Esophagus muscularis mucosa (tissue), 4 donors: ENCODE measurements around the gene TMEM8B. TPM values are rescaled to one million over a fixed set of nuclear protein-coding genes. Genes with fewer than 3 reads are reported as not detected.
A peak's percentile ranks its signal among the peaks of the same experiment; 100 is the strongest.

Experiments used
- DNase-seq: peaks from one replicate; pipeline ENCODE4 v3.0.0-alpha.2; 2017; ENCODE audit errors: extremely low spot score
- H3K27ac ChIP-seq, 4 donors: fragments of 200-600 bp; sonication (generic); replicated peaks in 1 of 4; 1 replicate in 3 of 4; 2 replicates in 1 of 4; pipeline ENCODE4 v1.5.1; 2016 to 2019; ENCODE audit warnings: mild to moderate bottlenecking in 1 of 4
- H3K27me3 ChIP-seq, 4 donors: fragments of 200-600 bp; sonication (generic); one replicate each; pipeline versions ENCODE4 v1.5.1 to v1.6.0; 2016 to 2019
- H3K36me3 ChIP-seq, 4 donors: fragments of 200-600 bp; sonication (generic); one replicate each; pipeline ENCODE4 v1.5.1; 2016 to 2019
- H3K4me1 ChIP-seq, 4 donors: fragments of 200-600 bp; sonication (generic); one replicate each; pipeline ENCODE4 v1.5.1; 2016 to 2019
- H3K4me3 ChIP-seq, 4 donors: fragments of 200-600 bp; sonication (generic); 1 replicate in 2 of 4; 2 replicates in 2 of 4; pipeline ENCODE4 v1.5.1; 2016 to 2019; ENCODE audit warnings: mild to moderate bottlenecking in 4 of 4, moderate library complexity in 1 of 4
- H3K9me3 ChIP-seq, 4 donors: fragments of 200-600 bp; sonication (generic); 1 replicate in 3 of 4; 2 replicates in 1 of 4; pipeline ENCODE4 v1.5.1; 2016 to 2019
- EP300 ChIP-seq: sonication (generic); formaldehyde crosslinking; IDR thresholded peaks from one replicate; pipeline ENCODE4 v1.6.1; 2017; ENCODE audit warnings: antibody characterized with exemption
- POLR2A ChIP-seq: fragments of 450-650 bp; IDR thresholded peaks from one replicate; pipeline ENCODE4 v1.6.1; 2017; ENCODE audit warnings: antibody characterized with exemption, moderate library complexity, mild to moderate bottlenecking, low read depth
- POLR2AphosphoS5 ChIP-seq, 2 donors: sonication (generic); formaldehyde crosslinking; IDR thresholded peaks; one replicate each; pipeline ENCODE4 v1.6.1; 2017; ENCODE audit warnings: antibody characterized with exemption in 2 of 2
- WGBS: methylation state at CpG from one replicate; pipeline ENCODE4 v1.1.5; 2018; 5-methylcytosine and 5-hydroxymethylcytosine counted together
- intact Hi-C: fragments of 100-400 bp; cut with DNase I; formaldehyde crosslinking; loops from one replicate; pipeline ENCODE4 v1.15.1; 2023
- total RNA-seq, 4 donors: library from RNA; depleted of rRNA; stranded (reverse); fragments of >200 nt; gene quantifications; one replicate each; pipeline versions ENCODE4 v1.1.0 to v1.2.1, GENCODE V29; 2016
- TF ChIP-seq, protein P1 (sequence below), 3 experiments: fragments of 200-600 bp in 2 of 3; fragments of 450-650 bp in 1 of 3; sonication (generic) in 2 of 3; IDR thresholded peaks; one replicate each; pipeline ENCODE4 v1.5.1; 2017 to 2019; ENCODE audit warnings: antibody characterized with exemption in 3 of 3, mild to moderate bottlenecking in 2 of 3, moderate library complexity in 1 of 3

TMEM8B gene
- total RNA-seq, 4 donors from 2014 or later: 10.0 to 27.0 (median 20.3) TPM

DNA sequence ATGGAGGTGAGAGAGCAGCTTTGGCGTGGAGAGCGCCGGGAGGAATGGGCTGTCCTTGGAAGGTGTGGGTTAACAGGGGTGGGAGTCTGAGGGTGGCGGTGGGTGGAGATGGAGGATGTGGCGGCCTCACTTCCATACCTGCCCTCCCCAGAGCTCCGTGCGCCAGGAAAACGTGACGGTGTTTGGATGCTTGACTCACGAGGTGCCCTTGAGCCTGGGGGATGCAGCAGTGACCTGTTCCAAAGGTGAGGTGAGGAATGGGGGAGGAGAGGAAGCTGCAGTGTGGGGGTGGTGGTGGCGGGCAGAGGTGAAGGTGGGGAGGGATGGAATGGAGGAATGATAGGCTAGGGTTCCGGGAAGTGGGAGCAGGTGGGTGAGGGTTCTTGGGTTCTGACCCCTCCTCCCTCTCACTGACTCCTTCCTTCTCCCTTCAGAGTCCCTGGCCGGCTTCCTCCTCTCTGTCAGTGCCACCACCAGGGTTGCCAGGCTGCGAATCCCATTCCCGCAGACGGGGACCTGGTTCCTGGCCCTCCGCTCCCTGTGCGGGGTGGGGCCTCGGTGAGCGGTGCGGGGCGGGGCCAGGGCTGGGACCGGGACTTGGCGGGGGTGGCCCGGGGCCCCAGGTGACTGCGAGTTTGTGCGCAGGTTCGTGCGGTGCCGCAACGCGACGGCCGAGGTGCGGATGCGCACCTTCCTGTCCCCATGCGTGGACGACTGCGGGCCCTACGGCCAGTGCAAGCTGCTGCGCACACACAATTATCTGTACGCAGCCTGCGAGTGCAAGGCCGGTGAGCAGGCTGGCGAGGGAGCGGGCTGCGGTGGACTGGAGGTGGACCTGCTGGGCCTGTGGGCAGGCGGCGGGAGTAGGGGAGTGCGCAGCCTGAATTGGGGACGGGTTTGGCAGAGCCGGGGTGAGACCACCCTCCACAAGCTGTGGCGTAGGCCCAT, 17.1 kb downstream of the TMEM8B start:
- Histone ChIP-seq H3K4me1 (peaks cover 34 to 65% (median 57%) of the 10 kb centered on the region in 4 donors), H3K27ac (peak overlapping the region; percentile 75 to 84 (median 80)), H3K27me3 (no peaks in the 10 kb centered on the region), H3K36me3 (peaks cover 0 to 24% (median 20%) of the 10 kb centered on the region in 4 donors), H3K9me3 (no peaks in the 10 kb centered on the region), H3K4me3 (peak overlapping the region in 2 of 4 donors; percentile 10 to 18)
- no peak for DNase-seq
- intact Hi-C loops: loop anchor here (5.0 kb wide), 1 partner anchor 36 kb away; no protein-coding TSS in a partner anchor
- WGBS: 67% methylated on average over 26 of the region's 53 CpGs
- TF ChIP-seq, protein P1, sequence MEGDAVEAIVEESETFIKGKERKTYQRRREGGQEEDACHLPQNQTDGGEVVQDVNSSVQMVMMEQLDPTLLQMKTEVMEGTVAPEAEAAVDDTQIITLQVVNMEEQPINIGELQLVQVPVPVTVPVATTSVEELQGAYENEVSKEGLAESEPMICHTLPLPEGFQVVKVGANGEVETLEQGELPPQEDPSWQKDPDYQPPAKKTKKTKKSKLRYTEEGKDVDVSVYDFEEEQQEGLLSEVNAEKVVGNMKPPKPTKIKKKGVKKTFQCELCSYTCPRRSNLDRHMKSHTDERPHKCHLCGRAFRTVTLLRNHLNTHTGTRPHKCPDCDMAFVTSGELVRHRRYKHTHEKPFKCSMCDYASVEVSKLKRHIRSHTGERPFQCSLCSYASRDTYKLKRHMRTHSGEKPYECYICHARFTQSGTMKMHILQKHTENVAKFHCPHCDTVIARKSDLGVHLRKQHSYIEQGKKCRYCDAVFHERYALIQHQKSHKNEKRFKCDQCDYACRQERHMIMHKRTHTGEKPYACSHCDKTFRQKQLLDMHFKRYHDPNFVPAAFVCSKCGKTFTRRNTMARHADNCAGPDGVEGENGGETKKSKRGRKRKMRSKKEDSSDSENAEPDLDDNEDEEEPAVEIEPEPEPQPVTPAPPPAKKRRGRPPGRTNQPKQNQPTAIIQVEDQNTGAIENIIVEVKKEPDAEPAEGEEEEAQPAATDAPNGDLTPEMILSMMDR (IDR thresholded peaks at IDR 0.05): no peak
- TF ChIP-seq POLR2A: no peak
- TF ChIP-seq EP300: no peak
- TF ChIP-seq POLR2AphosphoS5 (IDR thresholded peaks at IDR 0.05): no peak

DNA sequence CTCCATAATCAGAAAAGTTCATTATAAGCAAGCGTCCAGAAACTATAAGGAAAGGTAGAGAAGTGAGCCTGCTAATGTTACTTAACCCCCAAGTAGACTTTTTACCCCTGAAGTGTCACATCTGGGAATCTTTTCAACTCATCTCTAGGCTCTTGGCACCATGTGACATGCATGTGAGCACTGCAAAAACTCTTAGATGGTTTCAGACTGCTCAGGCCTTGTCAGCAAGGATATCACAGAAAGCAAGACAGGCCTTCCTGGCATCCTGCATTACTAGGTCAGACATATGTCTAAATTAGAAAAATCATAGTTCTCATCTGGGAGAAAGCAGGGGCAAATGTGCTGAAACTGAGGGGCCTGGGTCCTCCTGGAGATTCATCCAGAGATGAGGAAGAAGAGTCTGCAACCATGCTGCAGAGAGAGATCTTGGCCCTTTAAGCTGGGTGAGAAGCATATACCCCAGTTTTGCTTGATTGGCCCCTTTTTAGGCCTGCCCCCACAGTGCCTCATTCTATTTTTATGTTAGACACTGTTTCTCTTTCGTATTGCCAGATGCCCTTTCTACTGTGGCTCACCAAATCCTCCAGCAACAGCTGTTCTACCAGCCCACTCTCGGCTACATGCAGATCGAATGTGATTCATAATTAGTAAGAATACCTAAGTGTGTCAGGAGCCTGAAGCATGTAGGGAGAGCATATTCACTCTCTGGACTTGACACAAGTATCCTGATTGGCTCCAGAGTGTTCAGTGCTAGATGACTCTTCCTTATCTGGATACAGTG, 19.0 kb downstream of the TMEM8B start:
- H3K36me3 ChIP-seq: peaks cover 0 to 22% (median 17%) of the 10 kb centered on the region in 4 donors
- H3K27me3 ChIP-seq: no peaks in the 10 kb centered on the region
- no peak overlapping the region for H3K4me3 ChIP-seq
- H3K9me3 ChIP-seq: no peaks in the 10 kb centered on the region
- peak overlapping the region; percentile 69 to 79 (median 73) for H3K27ac ChIP-seq
- intact Hi-C loops: loop anchor here (5.0 kb wide), 1 partner anchor 34 kb away; no protein-coding TSS in a partner anchor
- DNase-seq: no peak
- TF ChIP-seq EP300: no peak
- peak in 1 of 2 donors; percentile 68 for TF ChIP-seq POLR2AphosphoS5 (IDR thresholded peaks at IDR 0.05)
- 53% methylated on average over 4 of the region's 4 CpGs for WGBS
- peaks cover 34 to 57% (median 51%) of the 10 kb centered on the region in 4 donors for H3K4me1 ChIP-seq

DNA sequence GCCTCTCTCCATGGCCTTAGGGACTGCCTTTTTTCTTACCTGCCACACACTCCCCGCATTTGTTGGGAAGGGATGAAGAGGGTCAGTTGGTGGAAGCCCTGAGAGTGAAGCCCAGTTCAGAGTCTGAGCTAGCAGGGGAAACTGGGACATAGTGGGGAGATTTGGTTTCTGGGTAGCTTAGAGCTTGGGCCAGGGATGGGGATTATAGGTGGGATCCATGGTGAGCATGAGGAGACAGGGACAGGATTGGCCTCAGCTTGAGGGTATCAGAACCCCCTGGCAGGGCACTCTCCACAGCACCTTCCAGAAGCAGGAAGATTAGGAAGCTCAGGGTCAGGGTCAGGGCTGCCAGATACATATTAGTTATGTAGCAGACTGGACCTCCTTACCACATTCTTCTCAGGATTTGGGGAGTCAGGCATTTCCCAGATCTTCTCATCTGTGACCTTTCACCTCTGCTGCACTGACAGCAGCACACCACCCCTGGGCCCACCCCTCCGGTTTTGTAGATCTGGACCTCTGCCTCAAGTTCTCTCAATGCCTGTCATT, 23.3 kb downstream of the TMEM8B start:
- TF ChIP-seq POLR2AphosphoS5 (IDR thresholded peaks at IDR 0.05): no peak
- no peak for TF ChIP-seq POLR2A
- TF ChIP-seq, protein P1 (IDR thresholded peaks at IDR 0.05): no peak
- no peak for TF ChIP-seq EP300
- Histone ChIP-seq H3K4me1 (peaks cover 9 to 15% (median 11%) of the 10 kb centered on the region in 4 donors), H3K36me3 (peaks cover 0 to 24% (median 22%) of the 10 kb centered on the region in 4 donors), H3K4me3 (no peak overlapping the region), H3K27me3 (no peaks in the 10 kb centered on the region), H3K27ac (no peak overlapping the region), H3K9me3 (no peaks in the 10 kb centered on the region)
- intact Hi-C loops: no loop called here
- no peak for DNase-seq
- 94% methylated on average over 2 of the region's 2 CpGs for WGBS

DNA sequence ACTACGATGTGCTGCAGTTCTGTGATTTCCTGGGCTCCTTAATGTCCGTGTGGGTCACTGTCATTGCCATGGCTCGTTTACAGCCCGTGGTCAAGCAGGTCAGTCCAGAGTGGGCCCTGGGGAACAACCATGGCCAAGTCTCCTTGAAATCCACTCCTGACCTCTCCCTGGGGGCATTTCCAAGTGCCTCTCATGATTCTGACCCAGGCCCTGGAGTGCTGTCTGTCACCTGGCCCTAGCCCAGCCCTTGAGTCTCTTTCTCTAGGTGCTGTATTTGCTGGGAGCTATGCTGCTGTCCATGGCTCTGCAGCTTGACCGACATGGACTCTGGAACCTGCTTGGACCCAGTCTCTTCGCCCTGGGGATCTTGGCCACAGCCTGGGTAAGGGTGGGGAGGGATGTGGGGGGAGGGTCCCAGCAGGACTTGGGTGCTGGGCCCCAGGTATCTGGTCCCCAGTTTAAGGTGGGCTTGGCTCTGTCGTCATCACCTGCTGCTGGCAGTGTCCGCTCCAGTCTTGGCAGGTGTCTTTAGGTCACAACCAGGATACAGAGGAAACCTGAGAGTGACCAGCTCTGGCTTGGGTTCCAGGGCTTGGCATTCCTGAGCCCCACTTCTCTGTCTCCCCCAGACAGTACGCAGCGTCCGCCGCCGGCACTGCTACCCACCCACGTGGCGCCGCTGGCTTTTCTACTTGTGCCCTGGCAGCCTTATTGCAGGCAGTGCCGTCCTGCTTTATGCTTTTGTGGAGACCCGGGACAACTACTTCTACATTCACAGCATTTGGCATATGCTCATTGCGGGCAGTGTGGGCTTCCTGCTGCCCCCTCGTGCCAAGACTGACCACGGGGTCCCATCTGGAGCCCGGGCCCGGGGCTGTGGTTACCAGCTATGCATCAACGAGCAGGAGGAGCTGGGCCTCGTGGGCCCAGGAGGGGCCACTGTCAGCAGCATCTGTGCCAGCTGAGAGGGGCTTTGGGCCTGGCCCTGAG, 24.1 kb downstream of the TMEM8B start:
- no peak for TF ChIP-seq POLR2A
- no peak for TF ChIP-seq POLR2AphosphoS5 (IDR thresholded peaks at IDR 0.05)
- TF ChIP-seq, protein P1 (IDR thresholded peaks at IDR 0.05): no peak
- no peak for TF ChIP-seq EP300
- intact Hi-C loops: no loop called here
- H3K9me3 ChIP-seq: no peaks in the 10 kb centered on the region
- WGBS: 84% methylated on average over 11 of the region's 25 CpGs
- H3K4me3 ChIP-seq: no peak overlapping the region
- DNase-seq: no peak
- peaks cover 0 to 24% (median 18%) of the 10 kb centered on the region in 4 donors for H3K36me3 ChIP-seq
- peaks cover 1 to 6% (median 3%) of the 10 kb centered on the region in 4 donors for H3K4me1 ChIP-seq
- H3K27me3 ChIP-seq: no peaks in the 10 kb centered on the region
- no peak overlapping the region for H3K27ac ChIP-seq
